Heart right ventricle (tissue), 16 donors: ENCODE measurements around the gene WASHC4. TPM values are rescaled to one million over a fixed set of nuclear protein-coding genes. Genes with fewer than 3 reads are reported as not detected.

Source experiments
- ATAC-seq, 8 donors: fragments of 200-7000 bp; cut with Tn5 transposase; one replicate each; pipeline ENCODE4 v1.9.1; 2020; ENCODE audit warnings: mild to moderate bottlenecking in 8 of 8, moderate library complexity in 8 of 8, moderate number of reproducible peaks in 1 of 8
- DNase-seq, 2 donors: peaks; one replicate each; pipeline ENCODE4 v3.0.0-alpha.2; 2020
- H3K27ac ChIP-seq, 10 donors: fragments of 200-600 bp; sonication (generic) in 2 of 10; one replicate each; pipeline versions ENCODE4 v1.5.0 to v1.8.0; 2020 to 2022; ENCODE audit warnings: mild to moderate bottlenecking in 3 of 10
- H3K27me3 ChIP-seq, 7 donors: fragments of 200-600 bp; one replicate each; pipeline ENCODE4 v1.8.0; 2021 to 2022; ENCODE audit warnings: mild to moderate bottlenecking in 2 of 7
- H3K36me3 ChIP-seq, 9 donors: fragments of 200-600 bp; sonication (generic) in 1 of 9; one replicate each; pipeline versions ENCODE4 v1.5.0 to v1.8.0; 2020 to 2022; ENCODE audit warnings: mild to moderate bottlenecking in 2 of 9
- H3K4me1 ChIP-seq, 9 donors: fragments of 200-600 bp; sonication (generic) in 1 of 9; one replicate each; pipeline versions ENCODE4 v1.5.0 to v1.8.0; 2020 to 2022; ENCODE audit warnings: mild to moderate bottlenecking in 4 of 9
- H3K4me3 ChIP-seq, 10 donors: fragments of 200-600 bp; sonication (generic) in 2 of 10; one replicate each; pipeline versions ENCODE4 v1.5.0 to v1.8.0; 2020 to 2022; ENCODE audit warnings: mild to moderate bottlenecking in 7 of 10, moderate library complexity in 2 of 10
- H3K9me3 ChIP-seq, 11 donors: fragments of 200-600 bp in 10 of 11; sonication (generic) in 2 of 11; one replicate each; pipeline versions ENCODE4 v1.5.0 to v1.8.0; 2013 to 2022; ENCODE audit warnings: mild to moderate bottlenecking in 2 of 11, control low read depth in 1 of 11, moderate library complexity in 1 of 11
- CTCF ChIP-seq, 9 donors: fragments of 200-600 bp; sonication (generic) in 2 of 9; IDR thresholded peaks; one replicate each; pipeline versions ENCODE4 v1.5.0 to v1.8.0; 2021 to 2022; ENCODE audit warnings: antibody characterized with exemption in 9 of 9, mild to moderate bottlenecking in 5 of 9, moderate library complexity in 1 of 9
- WGBS, 2 donors: extraction: QIAGEN DNeasy Blood & Tissue Kit; methylation state at CpG; one replicate each; pipeline ENCODE4 v1.1.7; 2013; ENCODE audit warnings: inconsistent platforms in 1 of 2; 5-methylcytosine and 5-hydroxymethylcytosine counted together
- intact Hi-C, 10 donors: fragments of 100-400 bp; cut with DNase I; formaldehyde crosslinking; loops; one replicate each; pipeline versions ENCODE4 v1.11.1 to v1.14.2; 2022
- long read RNA-seq, 3 donors: library from polyadenylated mRNA; unstranded; transcript quantifications; one replicate each; pipeline ENCODE4 v2.0.0, GENCODE V29; 2020 to 2021
- polyA plus RNA-seq, 2 donors: library from polyadenylated mRNA; stranded (reverse); fragments of 200-250 nt; gene quantifications; one replicate each; pipeline ENCODE4 v1.2.3, GENCODE V29; 2013
- total RNA-seq, 10 donors: library from RNA; stranded (reverse); fragmentation: NEBNext Ultra II Directional in 3 of 10; extraction: Animal tissue kit (Norgen Biotek cat#: 25700) in 3 of 10; gene quantifications; one replicate each; pipeline versions ENCODE4 v1.2.1 to v1.2.4, GENCODE V29; 2021 to 2023
- donor health status: Arrhythmogenic right ventricular cardiomyopathy.
- donor health status: ischemic (EF 13 %, LVEDD 7.1; RV severe dilation, severe dysfunction).
- donor health status: healthy with polysubstance abuse.
- donor health status: DM: no; HTN: yes; CAD: no.
- donor health status: DM: no; HTN: no; CAD: no.
- donor health status: ischemic (EF 25% LVEDD 6.9; RV normal size, moderate dysfunction).
- donor health status: ischemic (EF 25% LVEDD 5.7; RV mildly dilated, moderate dysfunction).
- donor health status: healthy.
- donor health status: DM: yes; HTN: yes; CAD: no.
- donor health status: Ischemic cardiomyopathy.
- donor health status: ischemic (EF 35%, LVEDD 5.7; RV mildly dilated, moderate dysfunction).
- donor health status: nonischemic (EF 11% LVEDD 7.7; RV severe dilation, severe dysfunction).
- donor health status: DM: yes; HTN: yes; CAD: no.
- donor health status: PGD.
- donor health status: ischemic (EF 29% LVEDD 5.4; RV normal size, mild dysfunction).
- donor health status: nonischemic (EF 23%, LVEDD 6.1; RV moderate dilation, normal function).

Gene WASHC4
- total RNA-seq, result 10 to 100 TPM; 18.5 to 31.8 (median 25.3) TPM
- 10 to 100 TPM in 1 of 2 donors, 1 to 10 TPM in 1; 7.2 to 16.2 TPM for polyA plus RNA-seq
- long read RNA-seq, donor 1, full-length matches to known transcripts, result 5 of 26 reads
- long read RNA-seq, donor 1, partial matches to known transcripts, result 14 of 26 reads
- long read RNA-seq, donor 1, other reads (novel, unspliced or antisense), result 7 of 26 reads
- long read RNA-seq, donor 2, full-length matches to known transcripts, result 3 of 48 reads
- long read RNA-seq, donor 2, partial matches to known transcripts, result 35 of 48 reads
- long read RNA-seq, donor 2, other reads (novel, unspliced or antisense), result 10 of 48 reads
- long read RNA-seq, donor 3, full-length matches to known transcripts, result 1 of 73 reads
- long read RNA-seq, donor 3, partial matches to known transcripts, result 54 of 73 reads
- long read RNA-seq, donor 3, other reads (novel, unspliced or antisense), result 18 of 73 reads

DNA sequence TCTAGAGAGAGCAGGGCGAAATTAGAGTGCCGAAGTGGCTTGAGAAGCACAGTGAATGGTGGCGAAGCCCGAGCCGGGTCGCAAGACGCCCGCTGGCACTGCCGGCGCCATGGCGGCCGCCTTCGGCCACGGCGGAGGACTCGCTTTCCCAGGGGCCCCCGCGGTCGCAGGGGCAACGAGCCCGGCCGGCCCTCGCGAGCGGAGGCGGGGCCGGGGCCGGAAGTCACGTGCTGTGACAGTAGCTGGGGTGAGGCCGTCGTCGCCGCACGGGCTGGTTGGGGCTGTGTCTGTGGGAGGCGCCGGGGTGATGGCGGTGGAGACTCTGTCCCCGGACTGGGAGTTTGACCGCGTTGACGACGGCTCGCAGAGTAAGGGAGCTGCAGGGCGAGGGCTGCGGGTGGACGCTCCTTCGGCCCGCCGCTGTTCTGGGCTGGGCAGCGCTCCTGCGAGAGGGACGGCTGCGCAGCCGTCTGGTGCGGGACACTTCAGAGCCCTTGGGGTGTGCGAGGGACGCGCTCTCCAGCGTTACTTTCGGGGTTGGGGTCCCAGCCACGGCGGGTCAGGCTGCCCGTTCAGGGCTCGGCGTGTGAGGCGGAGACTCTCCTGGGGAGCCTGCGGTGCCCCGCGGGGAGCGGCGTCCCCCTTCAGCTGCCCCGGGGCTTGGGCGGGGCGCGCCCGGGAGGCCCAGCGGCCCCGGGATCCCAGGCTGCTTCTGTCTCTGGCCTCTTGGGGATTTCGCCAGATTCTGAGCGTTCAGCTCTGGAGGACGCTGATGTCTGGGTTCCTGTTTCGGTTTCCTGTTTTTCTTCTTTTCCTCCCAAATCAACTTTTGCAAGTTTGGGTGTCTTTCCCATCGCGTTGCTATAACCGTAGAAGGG, at the start of gene WASHC4:
Gene WASHC4, plus strand, starts transcription at position 238 of the 878 bp plus-strand sequence. Its CDS starts 70 bp downstream, at position 308.
- peak; percentile 95 to 96 for DNase-seq
- H3K9me3 ChIP-seq, result no peaks in the 10 kb centered on the region
- intact Hi-C loops, result no loop called here
- H3K36me3 ChIP-seq, result peaks cover 0 to 17% (median 4%) of the 10 kb centered on the region in 9 donors
- ATAC-seq, result peak; percentile 99 to 100 (median 99)
- WGBS, 2 donors, result 0% methylated on average over 85 of the region's 85 CpGs
- peak within 1 kb of the TSS; percentile 89 to 99 (median 96) for H3K27ac ChIP-seq
- H3K4me1 ChIP-seq, result peaks cover 0 to 53% (median 42%) of the 10 kb centered on the region in 9 donors
- H3K4me3 ChIP-seq, result peak within 1 kb of the TSS; percentile 73 to 94 (median 82)
- no peak for TF ChIP-seq CTCF (IDR thresholded peaks at IDR 0.05)
- H3K27me3 ChIP-seq, result peaks cover 0 to 17% (median 0%) of the 10 kb centered on the region in 7 donors

- ATAC-seq (no peak), DNase-seq (no peak)
- no peak overlapping the region for H3K27ac ChIP-seq
- peaks cover 0 to 18% (median 2%) of the 10 kb centered on the region in 11 donors for H3K9me3 ChIP-seq
- H3K27me3 ChIP-seq, result no peaks in the 10 kb centered on the region
- TF ChIP-seq CTCF (IDR thresholded peaks at IDR 0.05), result no peak
- intact Hi-C loops, result no loop called here
- H3K4me3 ChIP-seq, result no peak overlapping the region
- WGBS, 2 donors, result 94% methylated on average over 5 to 9 of the region's 11 CpGs
- peaks cover 0 to 61% (median 4%) of the 10 kb centered on the region in 9 donors for H3K36me3 ChIP-seq
- no peaks in the 10 kb centered on the region for H3K4me1 ChIP-seq
These were observed 46.7 kb upstream of the WASHC4 start for GRCh38 chr12:105060715-105061378.

- intact Hi-C loops, result no loop called here
- no peaks in the 10 kb centered on the region for H3K9me3 ChIP-seq
These were observed 42.9 kb upstream of the WASHC4 start for GRCh38 chr12:105064564-105065178.

More at GRCh38 chr12:105064564-105065178, 42.9 kb upstream of the WASHC4 start:
- no peaks in the 10 kb centered on the region for H3K4me1 ChIP-seq
- H3K36me3 ChIP-seq, result peaks cover 0 to 51% (median 3%) of the 10 kb centered on the region in 9 donors
- H3K27ac ChIP-seq, result no peak overlapping the region
- H3K4me3 ChIP-seq, result no peak overlapping the region
- H3K27me3 ChIP-seq, result no peaks in the 10 kb centered on the region
- 72 to 80% methylated on average over 7 of the region's 7 CpGs for WGBS, 2 donors
- ATAC-seq, result no peak
- DNase-seq, result no peak
- TF ChIP-seq CTCF (IDR thresholded peaks at IDR 0.05), result no peak
